NCI-H128 (cell line): ENCODE measurements around the gene KIF3B.

Source experiments
- DNase-seq: peaks from one replicate; lab custom pipeline; 2025; ENCODE audit not compliant: unreplicated experiment; lab: John Stamatoyannopoulos, UW

KIF3B gene

GRCh38 chr20:32277361-32278198, at the start of gene KIF3B:
KIF3B (plus strand) TSS chr20:32277651; CDS start chr20:32309778, 32,127 bp downstream.
- peak; percentile 62 for DNase-seq

- no peak for DNase-seq
These were observed 49.4 kb upstream of the KIF3B start for GRCh38 chr20:32227744-32228688.

GRCh38 chr20:32229251-32229747, 48.2 kb upstream of the KIF3B start:
- no peak for DNase-seq

GRCh38 chr20:32230707-32231106, 46.7 kb upstream of the KIF3B start:
- no peak for DNase-seq

- DNase-seq = no peak
These were observed 46.2 kb upstream of the KIF3B start for GRCh38 chr20:32231245-32231644.

GRCh38 chr20:32231847-32232246, 45.6 kb upstream of the KIF3B start:
- DNase-seq = no peak

GRCh38 chr20:32232326-32232886, 45.0 kb upstream of the KIF3B start:
- DNase-seq = no peak

- DNase-seq = no peak
These were observed 44.2 kb upstream of the KIF3B start for GRCh38 chr20:32233286-32233685.

GRCh38 chr20:32234135-32234808, 43.2 kb upstream of the KIF3B start:
- DNase-seq = no peak

GRCh38 chr20:32235331-32236047, 42.0 kb upstream of the KIF3B start:
- no peak for DNase-seq

GRCh38 chr20:32236048-32236533, 41.4 kb upstream of the KIF3B start:
- no peak for DNase-seq

- no peak for DNase-seq
These were observed 40.6 kb upstream of the KIF3B start for GRCh38 chr20:32236819-32237218.

- DNase-seq = no peak
These were observed 40.0 kb upstream of the KIF3B start for GRCh38 chr20:32237419-32237818.

- DNase-seq = no peak
These were observed 38.7 kb upstream of the KIF3B start for GRCh38 chr20:32238483-32239425.

- DNase-seq = no peak
These were observed 37.2 kb upstream of the KIF3B start for GRCh38 chr20:32240205-32240604.

- no peak for DNase-seq
These were observed 35.6 kb upstream of the KIF3B start for GRCh38 chr20:32241807-32242206.

GRCh38 chr20:32244150-32244823, 33.2 kb upstream of the KIF3B start:
- DNase-seq = no peak

GRCh38 chr20:32244959-32245358, 32.5 kb upstream of the KIF3B start:
- no peak for DNase-seq
